Right atrium auricular region (tissue), 2 donors: ENCODE data around the gene THAP9. TPM values are rescaled to one million over a fixed set of nuclear protein-coding genes. Genes with fewer than 3 reads are reported as not detected.

Source experiments
- DNase-seq: peaks from one replicate; pipeline ENCODE4 v3.0.0-alpha.2; 2019; ENCODE audit warnings: low spot score
- H3K27ac ChIP-seq, 2 donors: fragments of 200-600 bp; sonication (generic); 1 replicate in 1 of 2; 2 replicates in 1 of 2; pipeline ENCODE4 v1.5.1; 2016 to 2019
- H3K27me3 ChIP-seq, 2 donors: fragments of 200-600 bp; sonication (generic); one replicate each; pipeline versions ENCODE4 v1.5.1 to v1.6.0; 2017 to 2019
- H3K36me3 ChIP-seq: fragments of 200-600 bp; sonication (generic); one replicate; pipeline ENCODE4 v1.5.1; 2016
- H3K4me1 ChIP-seq, 2 donors: fragments of 200-600 bp; sonication (generic); one replicate each; pipeline versions ENCODE4 v1.5.1 to v1.6.0; 2017 to 2019
- H3K4me3 ChIP-seq, 2 donors: fragments of 200-600 bp; sonication (generic); 1 replicate in 1 of 2; 2 replicates in 1 of 2; pipeline ENCODE4 v1.5.1; 2017 to 2019; ENCODE audit warnings: mild to moderate bottlenecking in 1 of 2, moderate library complexity in 1 of 2
- H3K9me3 ChIP-seq, 2 donors: fragments of 200-600 bp; sonication (generic); one replicate each; pipeline ENCODE4 v1.5.1; 2019
- total RNA-seq, 2 donors: library from RNA; depleted of rRNA; stranded (reverse); fragments of >200 nt; gene quantifications; one replicate each; pipeline ENCODE4 v1.1.0, GENCODE V29; 2016
- TF ChIP-seq, protein P1 (sequence below), 2 donors: fragments of 200-600 bp; sonication (generic); IDR thresholded peaks; one replicate each; pipeline ENCODE4 v1.5.1; 2019; ENCODE audit warnings: antibody characterized with exemption in 2 of 2

The THAP9 gene
- total RNA-seq, 2 donors from 2014 or later = 2.2 to 3.0 TPM

DNA sequence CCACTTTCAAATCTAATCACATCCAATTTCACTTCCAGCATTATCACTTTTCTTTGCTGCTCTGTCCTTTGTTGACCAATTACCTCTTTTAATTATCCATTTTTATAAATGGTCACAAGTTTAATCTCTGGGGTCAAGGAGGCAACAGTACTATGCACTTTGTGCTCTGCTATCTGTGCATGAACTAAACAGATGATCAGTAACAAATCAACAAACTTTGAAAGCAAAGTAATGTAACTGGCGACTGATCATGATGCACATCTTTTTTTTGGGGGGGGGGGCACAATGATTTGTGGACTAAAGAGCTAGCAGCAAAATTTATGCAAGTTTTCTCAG, 8.1 kb upstream of the THAP9 start:
- no peak overlapping the region for H3K27ac ChIP-seq
- peaks cover 0 to 25% of the 10 kb centered on the region in 2 donors for H3K4me1 ChIP-seq
- H3K27me3 ChIP-seq = no peaks in the 10 kb centered on the region
- H3K36me3 ChIP-seq = peaks cover 20% of the 10 kb centered on the region
- H3K4me3 ChIP-seq = no peak overlapping the region
- TF ChIP-seq, protein P1, sequence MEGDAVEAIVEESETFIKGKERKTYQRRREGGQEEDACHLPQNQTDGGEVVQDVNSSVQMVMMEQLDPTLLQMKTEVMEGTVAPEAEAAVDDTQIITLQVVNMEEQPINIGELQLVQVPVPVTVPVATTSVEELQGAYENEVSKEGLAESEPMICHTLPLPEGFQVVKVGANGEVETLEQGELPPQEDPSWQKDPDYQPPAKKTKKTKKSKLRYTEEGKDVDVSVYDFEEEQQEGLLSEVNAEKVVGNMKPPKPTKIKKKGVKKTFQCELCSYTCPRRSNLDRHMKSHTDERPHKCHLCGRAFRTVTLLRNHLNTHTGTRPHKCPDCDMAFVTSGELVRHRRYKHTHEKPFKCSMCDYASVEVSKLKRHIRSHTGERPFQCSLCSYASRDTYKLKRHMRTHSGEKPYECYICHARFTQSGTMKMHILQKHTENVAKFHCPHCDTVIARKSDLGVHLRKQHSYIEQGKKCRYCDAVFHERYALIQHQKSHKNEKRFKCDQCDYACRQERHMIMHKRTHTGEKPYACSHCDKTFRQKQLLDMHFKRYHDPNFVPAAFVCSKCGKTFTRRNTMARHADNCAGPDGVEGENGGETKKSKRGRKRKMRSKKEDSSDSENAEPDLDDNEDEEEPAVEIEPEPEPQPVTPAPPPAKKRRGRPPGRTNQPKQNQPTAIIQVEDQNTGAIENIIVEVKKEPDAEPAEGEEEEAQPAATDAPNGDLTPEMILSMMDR (IDR thresholded peaks at IDR 0.05) = no peak
- H3K9me3 ChIP-seq = no peaks in the 10 kb centered on the region
- DNase-seq = no peak

DNA sequence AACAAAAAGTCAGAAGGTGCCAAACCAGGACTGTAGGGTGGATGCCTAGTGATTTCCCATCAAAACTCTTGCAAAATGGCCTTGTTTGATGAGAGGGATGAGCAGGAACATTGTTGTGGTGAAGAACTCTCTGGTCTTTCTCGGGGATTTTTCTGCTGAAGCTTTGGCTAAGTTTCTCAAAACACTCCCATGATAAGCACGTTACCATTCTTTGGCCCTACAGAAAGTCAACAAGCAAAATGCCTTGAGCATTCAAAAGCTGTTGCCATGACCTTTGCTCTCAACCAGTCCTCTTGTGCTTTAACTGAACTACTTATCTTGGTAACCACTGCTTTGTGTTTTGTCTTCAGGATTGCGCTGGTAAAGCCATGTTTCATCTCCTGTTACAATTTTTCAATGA, 6.6 kb upstream of the THAP9 start:
- TF ChIP-seq, protein P1 (IDR thresholded peaks at IDR 0.05) = peak in 1 of 2 donors; percentile 10
- Histone ChIP-seq H3K4me1 (peaks cover 0 to 33% of the 10 kb centered on the region in 2 donors), H3K36me3 (peaks cover 25% of the 10 kb centered on the region)

GRCh38 chr4:82896755-82897154, 3.8 kb upstream of the THAP9 start:
- TF ChIP-seq, protein P1 (IDR thresholded peaks at IDR 0.05) = no peak
- no peak for DNase-seq
- Histone ChIP-seq H3K36me3 (peaks cover 25% of the 10 kb centered on the region), H3K4me1 (peaks cover 0 to 38% of the 10 kb centered on the region in 2 donors), H3K9me3 (no peaks in the 10 kb centered on the region), H3K27me3 (no peaks in the 10 kb centered on the region), H3K27ac (no peak overlapping the region), H3K4me3 (no peak overlapping the region)

More for the DNA sequence above, 6.6 kb upstream of the THAP9 start:
- Histone ChIP-seq H3K4me3 (no peak overlapping the region), H3K27me3 (no peaks in the 10 kb centered on the region), H3K9me3 (no peaks in the 10 kb centered on the region), H3K27ac (no peak overlapping the region)
- no peak for DNase-seq

GRCh38 chr4:82898322-82899243, 2.0 kb upstream of the THAP9 start:
- peaks cover 20% of the 10 kb centered on the region for H3K36me3 ChIP-seq
- no peak for DNase-seq
- H3K4me3 ChIP-seq = peak overlapping the region; percentile 58 to 79
- TF ChIP-seq, protein P1 (IDR thresholded peaks at IDR 0.05) = peak in 1 of 2 donors; percentile 48
- no peaks in the 10 kb centered on the region for H3K9me3 ChIP-seq
- H3K27ac ChIP-seq = peak overlapping the region; percentile 97 to 98
- no peaks in the 10 kb centered on the region for H3K27me3 ChIP-seq
- H3K4me1 ChIP-seq = peaks cover 0 to 33% of the 10 kb centered on the region in 2 donors

- TF ChIP-seq, protein P1 (IDR thresholded peaks at IDR 0.05) = no peak
- no peaks in the 10 kb centered on the region for H3K27me3 ChIP-seq
- H3K4me3 ChIP-seq = peak overlapping the region; percentile 58 to 79
- H3K36me3 ChIP-seq = peaks cover 10% of the 10 kb centered on the region
- no peak for DNase-seq
- no peaks in the 10 kb centered on the region for H3K9me3 ChIP-seq
- peak overlapping the region; percentile 97 to 98 for H3K27ac ChIP-seq
- H3K4me1 ChIP-seq = peaks cover 0 to 33% of the 10 kb centered on the region in 2 donors
Observed at GRCh38 chr4:82899374-82900065, 1.0 kb upstream of the THAP9 start.
